ENCODE results near the gene SALL1.

The SALL1 gene

GRCh38 chr16:51139568-51139967, 11.5 kb downstream of the SALL1 start:
- DNase-seq: no peak

- no peak for DNase-seq
These were observed 12.9 kb downstream of the SALL1 start for GRCh38 chr16:51138178-51138577.

DNA sequence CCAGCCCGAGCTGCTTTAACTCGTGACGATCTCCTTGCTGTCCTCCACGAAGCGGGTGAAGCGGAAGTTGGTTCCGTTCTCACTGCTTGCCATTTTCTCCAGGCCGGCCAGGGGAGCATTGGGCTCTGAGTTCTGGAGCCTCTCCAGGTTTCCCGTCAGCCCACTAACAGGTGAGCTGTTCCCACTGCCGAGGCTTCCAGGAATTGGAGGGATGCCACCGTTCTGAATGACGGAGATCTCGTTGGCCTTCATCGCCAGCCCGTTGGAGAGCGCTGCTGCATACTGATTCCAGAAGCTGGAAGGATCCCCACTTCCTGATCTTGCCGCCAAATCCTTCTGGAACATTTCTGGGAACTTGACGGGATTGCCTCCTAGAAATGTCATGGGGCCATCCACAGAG, 14.0 kb downstream of the SALL1 start:
- no peak for DNase-seq

GRCh38 chr16:51134876-51135275, 16.2 kb downstream of the SALL1 start:
- no peak for DNase-seq

DNA sequence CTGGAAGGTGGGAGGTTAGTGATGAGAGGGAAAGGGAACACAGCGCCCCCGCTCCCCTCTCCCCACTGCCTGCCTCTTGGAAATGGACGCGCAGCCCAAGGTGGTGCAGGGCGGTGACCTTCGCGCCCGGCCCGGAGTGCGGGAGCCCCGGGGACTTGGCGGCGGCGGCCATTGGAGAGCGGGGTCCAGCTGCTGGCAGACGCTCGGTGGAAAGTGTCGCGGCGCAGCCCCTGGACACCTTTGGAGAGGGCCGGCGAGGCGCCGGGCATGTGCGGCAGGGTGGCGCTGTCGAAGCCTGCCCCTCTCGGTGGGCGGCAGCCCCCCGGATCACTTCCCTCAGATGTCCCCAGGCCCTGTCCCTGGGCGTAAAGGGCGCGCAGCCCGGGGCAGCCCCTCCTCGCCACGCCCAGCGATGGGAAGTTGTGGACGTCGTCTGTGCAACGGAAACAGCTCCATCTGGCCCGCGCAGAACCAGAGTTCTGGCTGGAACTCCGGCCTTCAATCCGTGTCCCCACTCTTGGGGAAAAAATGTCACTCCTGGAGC, 16.7 kb downstream of the SALL1 start:
- DNase-seq: no peak

DNA sequence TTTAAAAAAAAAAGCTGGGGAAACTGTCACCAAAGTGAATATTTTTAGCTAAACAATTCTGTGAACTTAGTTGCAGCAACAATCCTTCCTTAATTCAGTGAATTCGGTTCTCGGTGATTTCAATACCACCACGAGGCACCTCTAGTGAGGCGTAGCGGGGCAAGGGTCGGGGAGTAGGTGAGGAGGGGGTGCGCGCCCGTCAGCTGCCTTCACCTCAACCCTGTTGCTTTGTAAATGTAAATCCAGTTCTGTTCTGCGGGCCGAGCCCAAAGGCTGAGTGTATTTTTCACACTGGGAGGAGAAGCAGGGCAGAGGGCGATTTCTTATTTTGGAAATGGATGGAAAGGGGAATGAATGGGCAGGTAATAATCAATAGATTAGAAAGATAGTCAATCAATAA, 17.4 kb downstream of the SALL1 start:
- DNase-seq: no peak

GRCh38 chr16:51133183-51133582, 17.9 kb downstream of the SALL1 start:
- no peak for DNase-seq

- DNase-seq: no peak
These were observed 18.5 kb downstream of the SALL1 start for GRCh38 chr16:51132490-51133115.

- DNase-seq: no peak
These were observed 19.5 kb downstream of the SALL1 start for GRCh38 chr16:51131619-51132018.

DNA sequence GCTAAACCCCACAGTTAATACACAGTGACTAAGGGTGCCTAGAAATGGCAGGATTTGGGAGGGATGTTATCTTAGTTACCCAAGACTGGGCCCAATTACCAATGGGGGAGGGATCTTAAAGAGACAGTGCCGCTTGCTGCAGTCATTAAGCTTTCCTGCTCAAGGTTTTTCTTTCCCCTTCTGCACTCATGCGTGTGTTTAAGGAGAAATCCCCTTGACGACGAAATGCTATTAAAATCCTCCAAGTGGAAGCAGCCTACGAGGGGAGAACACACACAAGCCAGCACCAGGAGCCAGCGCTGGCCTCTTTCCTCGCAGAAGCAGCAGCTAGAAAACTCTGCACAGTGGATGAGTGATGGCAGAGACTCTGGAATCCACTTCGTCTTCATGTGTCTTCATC, 22.0 kb downstream of the SALL1 start:
- no peak for DNase-seq

DNA sequence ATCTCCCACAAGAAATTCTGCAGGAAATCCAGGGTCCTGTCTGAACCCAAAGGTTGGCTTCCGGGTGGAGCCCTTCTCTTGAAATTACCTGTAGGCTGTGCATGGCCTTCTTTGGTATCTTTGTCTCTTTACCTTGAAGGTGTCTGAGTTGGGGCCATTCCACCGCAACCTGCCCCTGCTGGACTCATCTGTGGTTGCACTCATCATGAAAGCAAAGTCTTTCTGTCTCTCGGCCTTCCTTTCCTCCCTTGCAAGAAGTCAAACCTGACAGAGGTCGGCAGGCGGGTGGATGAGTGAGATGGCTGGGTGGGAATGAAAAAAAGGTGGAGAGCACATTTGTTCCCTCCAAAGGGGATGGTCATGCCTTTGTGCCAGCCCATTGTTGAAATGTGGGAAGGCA, 25.1 kb downstream of the SALL1 start:
- no peak for DNase-seq

- DNase-seq: no peak
These were observed 26.2 kb downstream of the SALL1 start for GRCh38 chr16:51124896-51125295.

- no peak for DNase-seq
These were observed 29.2 kb downstream of the SALL1 start for GRCh38 chr16:51121850-51122249.

GRCh38 chr16:51120730-51121347, 30.2 kb downstream of the SALL1 start:
- no peak for DNase-seq

DNA sequence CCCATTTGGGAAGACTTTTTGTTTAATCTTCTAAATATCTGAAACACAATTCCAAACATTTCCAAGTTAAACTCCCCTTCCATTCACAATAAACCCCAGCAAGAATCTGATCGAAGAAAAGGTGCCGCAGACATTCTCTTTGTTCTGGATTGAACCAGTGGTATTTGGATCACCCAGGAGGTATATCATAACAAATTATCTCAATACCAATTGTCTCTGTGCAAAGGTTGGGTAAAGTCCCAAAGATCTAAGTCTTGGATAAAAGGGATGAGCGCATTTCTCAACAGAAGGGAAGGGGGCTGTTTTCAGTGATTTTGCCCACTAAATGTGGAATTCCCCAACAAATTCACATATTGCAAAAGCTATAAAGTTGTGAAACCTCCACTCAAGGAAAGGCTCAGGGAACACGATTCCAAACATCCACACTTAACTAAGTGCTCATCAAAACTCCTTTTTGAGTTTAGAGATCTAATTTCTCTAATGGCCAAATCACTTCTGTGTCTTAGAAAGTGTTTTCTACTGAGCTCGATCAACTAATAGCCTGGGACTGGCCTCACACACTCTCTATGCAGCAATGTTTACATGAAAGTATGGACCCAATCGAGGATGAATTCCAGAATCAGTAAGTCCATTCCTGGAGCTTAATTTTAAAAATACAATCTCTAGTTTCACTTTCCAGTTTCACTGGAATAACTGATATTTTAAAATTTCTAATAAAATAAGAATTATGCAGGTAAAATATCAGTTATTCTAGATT, 30.9 kb downstream of the SALL1 start:
- DNase-seq: no peak

DNA sequence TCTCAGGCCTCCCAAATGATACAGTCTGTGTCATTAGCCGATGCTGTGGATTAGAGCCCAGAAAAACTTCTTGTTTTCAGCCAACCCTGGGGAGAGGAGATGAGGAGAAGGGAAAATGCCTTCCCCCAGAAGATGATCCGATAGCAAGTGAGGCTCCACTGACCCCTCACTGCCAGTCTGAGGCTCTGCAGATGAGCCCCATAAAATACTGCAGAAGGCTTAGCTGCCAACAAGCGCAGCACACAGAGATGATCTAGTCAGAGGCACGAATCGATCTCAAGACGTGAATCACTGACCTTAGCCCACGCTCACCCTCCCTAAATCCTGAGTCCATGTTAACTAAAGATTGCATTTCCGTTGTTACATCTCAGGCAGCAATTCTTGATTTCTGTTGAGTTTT, 31.5 kb downstream of the SALL1 start:
- no peak for DNase-seq

GRCh38 chr16:51116353-51116752, 34.7 kb downstream of the SALL1 start:
- DNase-seq: no peak

GRCh38 chr16:51114382-51114781, 36.7 kb downstream of the SALL1 start:
- no peak for DNase-seq

GRCh38 chr16:51113236-51114125, 37.6 kb downstream of the SALL1 start:
- no peak for DNase-seq

DNA sequence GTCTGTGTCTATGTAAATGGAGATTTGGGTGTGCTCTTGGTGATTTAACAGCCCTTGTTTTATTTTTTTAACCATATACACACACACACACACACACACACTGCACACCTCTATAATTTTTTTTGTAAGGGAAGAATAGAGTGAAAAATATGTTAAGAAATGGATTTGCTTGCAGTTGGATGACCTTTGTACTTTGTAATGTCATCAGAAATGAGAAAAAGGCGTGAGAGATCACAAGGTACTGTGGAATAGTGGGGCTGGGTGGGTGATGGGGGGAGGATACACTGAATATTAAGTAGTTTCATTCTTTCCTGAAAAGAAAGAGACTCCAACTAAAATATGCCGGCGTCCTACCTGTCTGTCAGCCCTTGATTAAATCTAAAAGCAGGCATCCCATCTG, 38.7 kb downstream of the SALL1 start:
- DNase-seq: no peak

DNA sequence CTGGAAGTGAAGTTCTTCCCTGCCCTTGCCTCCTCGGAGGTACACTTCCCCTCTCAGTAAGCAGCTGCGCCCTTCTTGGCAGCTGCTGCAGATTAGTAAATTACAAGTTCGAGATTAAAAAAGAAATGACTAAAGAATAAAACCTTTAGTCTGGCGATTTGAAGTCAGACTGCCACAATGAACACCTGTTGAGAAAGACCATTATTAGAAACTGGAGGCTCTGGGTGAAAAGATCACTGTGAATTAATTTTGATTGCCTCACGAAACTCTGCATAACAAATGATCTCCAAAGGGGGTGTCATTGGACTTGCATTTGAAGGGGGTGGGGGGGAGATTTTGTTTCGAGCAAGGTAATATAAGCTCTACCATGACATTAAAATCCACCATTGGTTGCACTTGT, 39.3 kb downstream of the SALL1 start:
- no peak for DNase-seq

- DNase-seq: no peak
These were observed 40.3 kb downstream of the SALL1 start for GRCh38 chr16:51110700-51111157.

DNA sequence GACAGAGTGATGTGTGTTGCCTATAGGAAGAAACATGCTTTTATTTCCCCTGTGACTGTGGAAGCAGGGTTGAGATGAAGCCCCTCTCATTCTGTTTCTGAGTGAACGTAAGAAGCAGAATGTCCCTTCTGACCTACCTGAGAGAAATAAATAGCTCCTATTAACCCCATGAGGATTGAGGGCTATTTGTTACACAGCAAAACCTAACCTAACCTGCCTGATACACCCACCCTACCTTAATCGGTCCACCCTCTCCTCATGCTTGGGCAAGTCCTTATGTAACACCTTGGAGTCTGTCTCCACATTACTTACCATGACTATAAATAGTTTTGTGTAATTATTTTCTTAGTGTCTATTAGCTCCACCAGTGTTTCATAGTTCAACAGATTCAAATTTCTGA, 41.9 kb downstream of the SALL1 start:
- DNase-seq: no peak

All from activated CD4-positive, CD25-positive, alpha-beta regulatory T cell treated with anti-CD3 and anti-CD28 coated beads, Interleukin-2, amount 50 U/mL, for 72 hours (primary cell).